Measurements from ENCODE around the gene PBOV1. TPM values are rescaled to one million over a fixed set of nuclear protein-coding genes. Genes with fewer than 3 reads are reported as not detected.
A peak's percentile ranks its signal among the peaks of the same experiment; 100 is the strongest.

The PBOV1 gene
- total and polyA plus RNA-seq, 4 donors = 0.04 TPM; not detected in 3

- Histone ChIP-seq H3K36me3 (ENCODE audit: control insufficient read depth in 4 of 4, insufficient read depth in 4 of 4, low read length in 4 of 4) (peaks cover 0 to 3% (median 0%) of the 10 kb centered on the region in 4 donors), H3K4me1 (ENCODE audit: control insufficient read depth in 5 of 5, insufficient read depth in 5 of 5, low read length in 5 of 5) (no peaks in the 10 kb centered on the region), H3K27me3 (ENCODE audit: control insufficient read depth in 3 of 3, insufficient read depth in 3 of 3, low read length in 2 of 3) (no peaks in the 10 kb centered on the region), H3K9ac (ENCODE audit: insufficient read depth in 1 of 2, low read length in 2 of 2) (no peak overlapping the region), H3K27ac (ENCODE audit: low read depth in 1 of 2, low read length in 1 of 2) (peak overlapping the region in 1 of 2 donors; percentile 89), H3K9me3 (ENCODE audit: control insufficient read depth in 4 of 4, insufficient read depth in 3 of 4, low read length in 3 of 4) (no peaks in the 10 kb centered on the region), H3K4me3 (no peak overlapping the region)
- TF ChIP-seq, protein P1, sequence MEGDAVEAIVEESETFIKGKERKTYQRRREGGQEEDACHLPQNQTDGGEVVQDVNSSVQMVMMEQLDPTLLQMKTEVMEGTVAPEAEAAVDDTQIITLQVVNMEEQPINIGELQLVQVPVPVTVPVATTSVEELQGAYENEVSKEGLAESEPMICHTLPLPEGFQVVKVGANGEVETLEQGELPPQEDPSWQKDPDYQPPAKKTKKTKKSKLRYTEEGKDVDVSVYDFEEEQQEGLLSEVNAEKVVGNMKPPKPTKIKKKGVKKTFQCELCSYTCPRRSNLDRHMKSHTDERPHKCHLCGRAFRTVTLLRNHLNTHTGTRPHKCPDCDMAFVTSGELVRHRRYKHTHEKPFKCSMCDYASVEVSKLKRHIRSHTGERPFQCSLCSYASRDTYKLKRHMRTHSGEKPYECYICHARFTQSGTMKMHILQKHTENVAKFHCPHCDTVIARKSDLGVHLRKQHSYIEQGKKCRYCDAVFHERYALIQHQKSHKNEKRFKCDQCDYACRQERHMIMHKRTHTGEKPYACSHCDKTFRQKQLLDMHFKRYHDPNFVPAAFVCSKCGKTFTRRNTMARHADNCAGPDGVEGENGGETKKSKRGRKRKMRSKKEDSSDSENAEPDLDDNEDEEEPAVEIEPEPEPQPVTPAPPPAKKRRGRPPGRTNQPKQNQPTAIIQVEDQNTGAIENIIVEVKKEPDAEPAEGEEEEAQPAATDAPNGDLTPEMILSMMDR (IDR thresholded peaks at IDR 0.05; ENCODE audit: control extremely low read depth, extremely low read depth) = no peak
- WGBS, 2 donors = 74 to 87% methylated on average over 16 of the region's 16 CpGs
- DNase-seq (peak; percentile 23 to 31 (median 26)), ATAC-seq (ENCODE audit: insufficient read depth, low FRiP score) (peak; percentile 77)
These were observed 32.4 kb upstream of the PBOV1 start for GRCh38 chr6:138250513-138251247.

DNA sequence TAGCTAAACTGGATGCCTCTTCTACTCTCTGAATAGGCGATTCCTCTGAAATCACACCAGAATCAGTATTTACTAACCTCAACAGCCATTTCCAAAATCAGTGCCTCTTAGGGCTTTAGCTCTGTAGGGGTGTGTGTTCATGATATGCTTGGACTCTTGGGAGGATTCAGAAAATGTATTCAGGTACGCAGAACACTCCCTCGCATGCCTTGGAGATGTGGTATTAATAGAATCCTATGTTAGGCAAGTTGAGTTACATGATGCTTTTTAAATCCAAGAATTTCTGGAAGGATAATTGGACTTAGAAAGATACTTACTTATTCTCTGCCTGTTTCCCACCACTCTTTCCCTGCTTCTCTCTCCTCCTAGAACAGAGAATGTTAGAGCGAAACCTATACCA, 31.8 kb upstream of the PBOV1 start:
- 91 to 95% methylated on average over 4 of the region's 4 CpGs for WGBS, 2 donors
- Histone ChIP-seq H3K9me3 (ENCODE audit: control insufficient read depth in 4 of 4, insufficient read depth in 3 of 4, low read length in 3 of 4) (no peaks in the 10 kb centered on the region), H3K4me1 (ENCODE audit: control insufficient read depth in 5 of 5, insufficient read depth in 5 of 5, low read length in 5 of 5) (no peaks in the 10 kb centered on the region), H3K27me3 (ENCODE audit: control insufficient read depth in 3 of 3, insufficient read depth in 3 of 3, low read length in 2 of 3) (no peaks in the 10 kb centered on the region), H3K36me3 (ENCODE audit: control insufficient read depth in 4 of 4, insufficient read depth in 4 of 4, low read length in 4 of 4) (no peaks in the 10 kb centered on the region), H3K27ac (ENCODE audit: low read depth in 1 of 2, low read length in 1 of 2) (peak overlapping the region in 1 of 2 donors; percentile 89), H3K9ac (ENCODE audit: insufficient read depth in 1 of 2, low read length in 2 of 2) (no peak overlapping the region), H3K4me3 (no peak overlapping the region)
- DNase-seq (no peak), ATAC-seq (ENCODE audit: insufficient read depth, low FRiP score) (no peak)
- TF ChIP-seq, protein P1 (IDR thresholded peaks at IDR 0.05; ENCODE audit: control extremely low read depth, extremely low read depth) = no peak

GRCh38 chr6:138248878-138249277, 30.6 kb upstream of the PBOV1 start:
- no peak overlapping the region for H3K9ac ChIP-seq (ENCODE audit: insufficient read depth in 1 of 2, low read length in 2 of 2)
- H3K27ac ChIP-seq (ENCODE audit: low read depth in 1 of 2, low read length in 1 of 2) = no peak overlapping the region
- no peaks in the 10 kb centered on the region for H3K4me1 ChIP-seq (ENCODE audit: control insufficient read depth in 5 of 5, insufficient read depth in 5 of 5, low read length in 5 of 5)
- no peak overlapping the region for H3K4me3 ChIP-seq
- WGBS, 2 donors = 77 to 83% methylated on average over 1 of the region's 1 CpG
- ATAC-seq (ENCODE audit: insufficient read depth, low FRiP score) (no peak), DNase-seq (no peak)
- TF ChIP-seq, protein P1 (IDR thresholded peaks at IDR 0.05; ENCODE audit: control extremely low read depth, extremely low read depth) = no peak
- no peaks in the 10 kb centered on the region for H3K9me3 ChIP-seq (ENCODE audit: control insufficient read depth in 4 of 4, insufficient read depth in 3 of 4, low read length in 3 of 4)
- H3K27me3 ChIP-seq (ENCODE audit: control insufficient read depth in 3 of 3, insufficient read depth in 3 of 3, low read length in 2 of 3) = no peaks in the 10 kb centered on the region
- H3K36me3 ChIP-seq (ENCODE audit: control insufficient read depth in 4 of 4, insufficient read depth in 4 of 4, low read length in 4 of 4) = no peaks in the 10 kb centered on the region

All from lung (tissue), 12 donors.